ENCODE measurements around the gene LDB2. TPM values are rescaled to one million over a fixed set of nuclear protein-coding genes. Genes with fewer than 3 reads are reported as not detected.

Gene LDB2
- total and polyA plus RNA-seq, 2 of the 8 experiments (the other 6 are each of a cell fraction or from before 2014, with no cell fraction given) = 57.0 to 140 TPM

- TF ChIP-seq RNF2 (IDR thresholded peaks at IDR 0.05; ENCODE audit: borderline replicate concordance, low read depth, low read length, missing control alignments, poor library complexity, severe bottlenecking) (no peak), TAF1 (IDR thresholded peaks at IDR 0.05; ENCODE audit: low read depth, low read length) (no peak), CBX8 (IDR thresholded peaks at IDR 0.05; ENCODE audit: borderline replicate concordance, low read depth, low read length) (no peak), MAX (IDR thresholded peaks at IDR 0.05) (no peak), SP2 (IDR thresholded peaks at IDR 0.05; ENCODE audit: low read length) (no peak), POLR2AphosphoS5 (IDR thresholded peaks at IDR 0.05; ENCODE audit: low read depth, low read length) (no peak)
These were observed 281.4 kb downstream of the LDB2 start (continued) for GRCh38 chr4:16617011-16617410.

Data from H1 (cell line).